SU-DHL-6 (cell line): ENCODE measurements around the gene ADCYAP1R1.

Experiments
- CTCF ChIP-seq: fragments of 200-600 bp; sonication (generic); IDR thresholded peaks from one replicate; pipeline ENCODE4 v1.5.1; 2017; ENCODE audit warnings: antibody characterized with exemption, mild to moderate bottlenecking, low read length, moderate library complexity; ENCODE audit not compliant: insufficient read depth, poor library complexity, severe bottlenecking
- EZH2phosphoT487 ChIP-seq: fragments of 200-600 bp; sonication (generic), shearing (Covaris generic); conservative IDR thresholded peaks from 2 replicates; pipeline ENCODE4 v1.6.1; 2018; ENCODE audit warnings: mild to moderate bottlenecking, antibody characterized with exemption, low read length, moderate library complexity, mixed read lengths

GRCh38 chr7:31126976-31127375 lies 74.9 kb downstream of the ADCYAP1R1 start:
- TF ChIP-seq CTCF = no peak
- TF ChIP-seq EZH2phosphoT487 = no peak
